ENCODE data around the gene ARHGAP44.

GRCh38 chr17:12995896-12996295 is 206.6 kb downstream of the ARHGAP44 start:
- TF ChIP-seq POLR2AphosphoS5 (IDR thresholded peaks at IDR 0.05) (no peak), CTCF (IDR thresholded peaks at IDR 0.05) (no peak), POLR2A (IDR thresholded peaks at IDR 0.05; ENCODE audit: low read depth) (no peak)

Data from esophagus muscularis mucosa (tissue), 3 donors.